Measurements from ENCODE around the gene SHC3.

The SHC3 gene

GRCh38 chr9:88985616-88986015, 193.0 kb downstream of the SHC3 start:
- no peak for DNase-seq (ENCODE audit: low read depth)

GRCh38 chr9:88984543-88984883, 194.1 kb downstream of the SHC3 start:
- DNase-seq (ENCODE audit: low read depth): no peak

GRCh38 chr9:88983865-88984542, 194.6 kb downstream of the SHC3 start:
- DNase-seq (ENCODE audit: low read depth): no peak

- no peak for DNase-seq (ENCODE audit: low read depth)
These were observed 197.8 kb downstream of the SHC3 start for GRCh38 chr9:88980740-88981203.

- DNase-seq (ENCODE audit: low read depth): no peak
These were observed 198.8 kb downstream of the SHC3 start for GRCh38 chr9:88979791-88980190.

- DNase-seq (ENCODE audit: low read depth): no peak
These were observed 199.6 kb downstream of the SHC3 start for GRCh38 chr9:88979021-88979420.

GRCh38 chr9:88978034-88978433, 200.6 kb downstream of the SHC3 start:
- DNase-seq (ENCODE audit: low read depth): no peak

GRCh38 chr9:88976890-88977257, 201.7 kb downstream of the SHC3 start:
- no peak for DNase-seq (ENCODE audit: low read depth)

- no peak for DNase-seq (ENCODE audit: low read depth)
These were observed 202.4 kb downstream of the SHC3 start for GRCh38 chr9:88975966-88976889.

GRCh38 chr9:88974641-88975040, 204.0 kb downstream of the SHC3 start:
- DNase-seq (ENCODE audit: low read depth): no peak

- no peak for DNase-seq (ENCODE audit: low read depth)
These were observed 205.2 kb downstream of the SHC3 start for GRCh38 chr9:88973281-88974045.

- DNase-seq (ENCODE audit: low read depth): no peak
These were observed 206.2 kb downstream of the SHC3 start for GRCh38 chr9:88972401-88972800.

- no peak for DNase-seq (ENCODE audit: low read depth)
These were observed 207.3 kb downstream of the SHC3 start for GRCh38 chr9:88971131-88971960.

- DNase-seq (ENCODE audit: low read depth): no peak
These were observed 208.8 kb downstream of the SHC3 start for GRCh38 chr9:88969646-88970373.

- DNase-seq (ENCODE audit: low read depth): no peak
These were observed 209.8 kb downstream of the SHC3 start for GRCh38 chr9:88968799-88969198.

GRCh38 chr9:88966894-88967676, 211.5 kb downstream of the SHC3 start:
- DNase-seq (ENCODE audit: low read depth): no peak

- no peak for DNase-seq (ENCODE audit: low read depth)
These were observed 213.1 kb downstream of the SHC3 start for GRCh38 chr9:88965473-88965872.

- no peak for DNase-seq (ENCODE audit: low read depth)
These were observed 218.0 kb downstream of the SHC3 start for GRCh38 chr9:88960632-88961031.

- DNase-seq (ENCODE audit: low read depth): no peak
These were observed 218.7 kb downstream of the SHC3 start for GRCh38 chr9:88959727-88960469.

- no peak for DNase-seq (ENCODE audit: low read depth)
These were observed 221.1 kb downstream of the SHC3 start for GRCh38 chr9:88957526-88957925.
